CD14-positive monocyte (primary cell): ENCODE data around the gene PRKAG3. TPM values are rescaled to one million over a fixed set of nuclear protein-coding genes. Genes with fewer than 3 reads are reported as not detected.

Source experiments
- DNase-seq, 3 donors: peaks; one replicate each; pipeline ENCODE4 v3.0.0-alpha.2; 2011 to 2022
- H2AFZ ChIP-seq: 2 replicates; pipeline ENCODE4 v1.6.0; 2012; ENCODE audit warnings: mild to moderate bottlenecking, low read depth, low read length, inconsistent platforms; ENCODE audit not compliant: insufficient read depth, poor library complexity, severe bottlenecking
- H3K27ac ChIP-seq, 2 donors: 1 replicate in 1 of 2; 2 replicates in 1 of 2; pipeline ENCODE4 v1.5.1; 2012 to 2013; ENCODE audit warnings: low read length in 2 of 2, control low read depth in 1 of 2, inconsistent platforms in 1 of 2, low read depth in 1 of 2, mild to moderate bottlenecking in 1 of 2
- H3K27me3 ChIP-seq, 2 donors: one replicate each; pipeline versions ENCODE4 v1.6.0 to v1.6.1; 2011 to 2013; ENCODE audit warnings: low read length in 2 of 2; ENCODE audit not compliant: control insufficient read depth in 2 of 2, insufficient read depth in 2 of 2
- H3K36me3 ChIP-seq, 2 donors: replicated peaks in 1 of 2; 1 replicate in 1 of 2; 2 replicates in 1 of 2; pipeline versions ENCODE4 v1.5.1 to v1.6.1; 2012 to 2013; ENCODE audit warnings: low read length in 2 of 2, control low read depth in 1 of 2, inconsistent platforms in 1 of 2, mild to moderate bottlenecking in 1 of 2; ENCODE audit not compliant: insufficient read depth in 2 of 2, control insufficient read depth in 1 of 2
- H3K4me1 ChIP-seq, 2 donors: 1 replicate in 1 of 2; 2 replicates in 1 of 2; pipeline versions ENCODE4 v1.5.1 to v1.6.1; 2012 to 2013; ENCODE audit warnings: low read length in 2 of 2, control low read depth in 1 of 2, inconsistent platforms in 1 of 2, mild to moderate bottlenecking in 1 of 2, moderate library complexity in 1 of 2; ENCODE audit not compliant: insufficient read depth in 2 of 2, control insufficient read depth in 1 of 2
- H3K4me2 ChIP-seq: replicated peaks from 2 replicates; pipeline ENCODE3; 2012; ENCODE audit warnings: low read length, moderate library complexity, mild to moderate bottlenecking; ENCODE audit not compliant: poor library complexity, severe bottlenecking; ENCODE audit errors: extremely low read depth
- H3K4me3 ChIP-seq, 3 experiments: fragments of 200-600 bp in 1 of 3; sonication (generic) in 1 of 3; replicated peaks in 1 of 3; 1 replicate in 2 of 3; 2 replicates in 1 of 3; pipeline ENCODE4 v1.5.1; 2011 to 2013; ENCODE audit warnings: low read length in 3 of 3, mild to moderate bottlenecking in 3 of 3, control low read depth in 2 of 3, low read depth in 2 of 3, inconsistent platforms in 1 of 3, moderate library complexity in 1 of 3
- H3K79me2 ChIP-seq: 2 replicates; pipeline ENCODE4 v1.6.0; 2012; ENCODE audit warnings: mild to moderate bottlenecking, control low read depth, inconsistent platforms, low read length, moderate library complexity; ENCODE audit not compliant: insufficient read depth
- H3K9ac ChIP-seq: 2 replicates; pipeline ENCODE4 v1.6.0; 2017; ENCODE audit warnings: low read length, mild to moderate bottlenecking; ENCODE audit not compliant: insufficient read depth, poor library complexity, severe bottlenecking
- H3K9me3 ChIP-seq, 2 donors: replicated peaks in 1 of 2; 1 replicate in 1 of 2; 2 replicates in 1 of 2; pipeline versions ENCODE4 v1.5.1 to v1.6.1; 2012 to 2013; ENCODE audit warnings: low read length in 2 of 2, control low read depth in 1 of 2; ENCODE audit not compliant: control insufficient read depth in 1 of 2, insufficient read depth in 1 of 2
- H4K20me1 ChIP-seq: 2 replicates; pipeline ENCODE4 v1.6.0; 2012; ENCODE audit warnings: mild to moderate bottlenecking, low read length, control low read depth, moderate library complexity; ENCODE audit not compliant: insufficient read depth
- H3K27ac Mint-ChIP-seq, 7 donors: one replicate each; pipeline ENCODE4 v1.8.0; 2020; ENCODE audit warnings: mild to moderate bottlenecking in 7 of 7, mixed read lengths in 7 of 7, moderate library complexity in 6 of 7, inconsistent platforms in 2 of 7
- H3K27me3 Mint-ChIP-seq, 3 donors: one replicate each; pipeline ENCODE4 v1.8.0; 2021 to 2022; ENCODE audit warnings: low read depth in 3 of 3, mild to moderate bottlenecking in 3 of 3, mixed read lengths in 3 of 3, moderate library complexity in 3 of 3, inconsistent platforms in 1 of 3
- H3K36me3 Mint-ChIP-seq, 2 donors: one replicate each; pipeline ENCODE4 v1.8.0; 2020; ENCODE audit warnings: mixed read lengths in 2 of 2, inconsistent platforms in 1 of 2, mild to moderate bottlenecking in 1 of 2
- H3K4me1 Mint-ChIP-seq: one replicate; pipeline ENCODE4 v1.8.0; 2020; ENCODE audit warnings: mild to moderate bottlenecking, mixed read lengths
- H3K4me3 Mint-ChIP-seq, 2 donors: one replicate each; pipeline ENCODE4 v1.8.0; 2020; ENCODE audit warnings: mild to moderate bottlenecking in 2 of 2, mixed read lengths in 2 of 2, moderate library complexity in 1 of 2
- H3K9me3 Mint-ChIP-seq, 7 donors: one replicate each; pipeline ENCODE4 v1.8.0; 2020 to 2022; ENCODE audit warnings: mixed read lengths in 7 of 7, mild to moderate bottlenecking in 6 of 7, moderate library complexity in 6 of 7, inconsistent platforms in 2 of 7
- CTCF ChIP-seq: fragments of 200-600 bp; IDR thresholded peaks from one replicate; pipeline ENCODE4 v1.8.0; 2022; ENCODE audit warnings: antibody characterized with exemption, mild to moderate bottlenecking
- WGBS: methylation state at CpG from one replicate; pipeline ENCODE4 v1.1.5; 2013; ENCODE audit warnings: missing lambda C conversion rate; ENCODE audit not compliant: insufficient coverage; 5-methylcytosine and 5-hydroxymethylcytosine counted together
- intact Hi-C, 2 donors: fragments of 100-400 bp; cut with micrococcal nuclease; formaldehyde crosslinking; loops; one replicate each; pipeline versions ENCODE4 v1.15.0 to v1.15.1; 2023
- polyA plus RNA-seq, 3 donors: library from polyadenylated mRNA; depleted of rRNA in 1 of 3; unstranded in 2 of 3; stranded (reverse) in 1 of 3; fragments of 300-500 nt in 2 of 3; fragments of >200 nt in 1 of 3; fragmentation: Illumina TruSeq in 2 of 3; gene quantifications; 1 replicate in 2 of 3; 2 replicates in 1 of 3; pipeline ENCODE4 v1.2.3, GENCODE V29; 2012 to 2021

PRKAG3 gene
- polyA plus RNA-seq, 3 donors = not detected

GRCh38 chr2:218839888-218840287, 8.3 kb upstream of the PRKAG3 start:
- Histone ChIP-seq H3K4me3 (peak overlapping the region in 1 of 3 experiments; percentile 24), H3K27me3 (peaks cover 8% of the 10 kb centered on the region in 2 donors), H3K79me2 (no peaks in the 10 kb centered on the region), H3K36me3 (no peaks in the 10 kb centered on the region), H3K4me1 (peaks cover 15 to 23% of the 10 kb centered on the region in 2 donors), H2AFZ (no peak overlapping the region), H4K20me1 (no peaks in the 10 kb centered on the region), H3K4me2 (peak overlapping the region; percentile 24), H3K9me3 (peaks cover 3 to 8% of the 10 kb centered on the region in 2 donors), H3K27ac (peak overlapping the region in 1 of 2 donors; percentile 78), H3K9ac (no peak overlapping the region)
- H3K4me3 Mint-ChIP-seq = no peak overlapping the region
- no CpG with 5 or more reads among the region's 1 CpG for WGBS
- intact Hi-C loops = loop anchor here in 1 of 2 donors (5.0 kb wide), 1 partner anchor 108 kb away; no protein-coding TSS in a partner anchor
- no peak for TF ChIP-seq CTCF
- peaks cover 3 to 29% (median 23%) of the 10 kb centered on the region in 7 donors for H3K9me3 Mint-ChIP-seq
- peaks cover 4 to 14% (median 12%) of the 10 kb centered on the region in 3 donors for H3K27me3 Mint-ChIP-seq
- peaks cover 1 to 4% of the 10 kb centered on the region in 2 donors for H3K36me3 Mint-ChIP-seq
- peak overlapping the region in 6 of 7 donors; percentile 71 to 98 (median 91) for H3K27ac Mint-ChIP-seq
- peaks cover 27% of the 10 kb centered on the region for H3K4me1 Mint-ChIP-seq
- peak in 2 of 3 donors; percentile 37 to 46 for DNase-seq

GRCh38 chr2:218839430-218839829, 7.8 kb upstream of the PRKAG3 start:
- peak; percentile 77 to 89 (median 88) for DNase-seq
- H3K4me1 ChIP-seq = peaks cover 15 to 23% of the 10 kb centered on the region in 2 donors
- peak overlapping the region; percentile 24 for H3K4me2 ChIP-seq
- no peaks in the 10 kb centered on the region for H4K20me1 ChIP-seq
- H3K9ac ChIP-seq = no peak overlapping the region
- Mint-ChIP-seq H3K9me3 (peaks cover 2 to 25% (median 18%) of the 10 kb centered on the region in 7 donors), H3K4me1 (peaks cover 26% of the 10 kb centered on the region), H3K36me3 (peaks cover 1 to 4% of the 10 kb centered on the region in 2 donors), H3K27ac (peak overlapping the region; percentile 89 to 98 (median 94)), H3K4me3 (peak overlapping the region in 1 of 2 donors; percentile 49), H3K27me3 (peaks cover 5 to 18% (median 15%) of the 10 kb centered on the region in 3 donors)
- no peak for TF ChIP-seq CTCF
- no CpG with 5 or more reads among the region's 4 CpGs for WGBS
- peaks cover 3 to 8% of the 10 kb centered on the region in 2 donors for H3K9me3 ChIP-seq
- no peaks in the 10 kb centered on the region for H3K79me2 ChIP-seq
- intact Hi-C loops = loop anchor here in 1 of 2 donors (5.0 kb wide), 1 partner anchor 107 kb away; no protein-coding TSS in a partner anchor
- peak overlapping the region; percentile 56 to 78 for H3K27ac ChIP-seq
- peak overlapping the region; percentile 29 for H2AFZ ChIP-seq
- H3K4me3 ChIP-seq = peak overlapping the region in 1 of 3 experiments; percentile 24
- H3K27me3 ChIP-seq = peaks cover 10 to 11% of the 10 kb centered on the region in 2 donors
- no peaks in the 10 kb centered on the region for H3K36me3 ChIP-seq
